GOT3 (cell line): ENCODE data around the gene GFRA4.

Experiments used
- DNase-seq: peaks from one replicate; lab custom pipeline; 2025; ENCODE audit warnings: mixed read lengths; lab: John Stamatoyannopoulos, UW

GFRA4 gene

DNA sequence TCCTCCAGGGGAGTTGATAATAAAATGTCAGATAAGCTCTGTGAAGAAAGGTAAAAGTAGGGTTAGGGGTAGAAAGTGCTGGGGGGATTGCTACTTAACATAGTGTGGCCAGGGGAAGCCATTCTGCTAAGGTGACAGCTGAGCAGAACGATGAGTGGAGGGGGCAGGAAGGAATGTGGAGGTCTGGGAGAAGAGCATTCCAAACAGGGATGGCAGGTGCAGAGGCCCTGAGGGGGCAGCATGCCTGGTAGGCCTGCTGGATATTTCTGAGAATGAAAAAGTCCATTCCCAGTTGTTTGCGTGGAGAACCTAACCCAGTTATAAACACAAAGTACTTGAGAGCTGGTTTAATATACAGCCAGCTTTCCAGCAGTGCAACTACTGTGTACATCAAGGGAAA, 9.3 kb downstream of the GFRA4 start:
- DNase-seq = no peak

DNA sequence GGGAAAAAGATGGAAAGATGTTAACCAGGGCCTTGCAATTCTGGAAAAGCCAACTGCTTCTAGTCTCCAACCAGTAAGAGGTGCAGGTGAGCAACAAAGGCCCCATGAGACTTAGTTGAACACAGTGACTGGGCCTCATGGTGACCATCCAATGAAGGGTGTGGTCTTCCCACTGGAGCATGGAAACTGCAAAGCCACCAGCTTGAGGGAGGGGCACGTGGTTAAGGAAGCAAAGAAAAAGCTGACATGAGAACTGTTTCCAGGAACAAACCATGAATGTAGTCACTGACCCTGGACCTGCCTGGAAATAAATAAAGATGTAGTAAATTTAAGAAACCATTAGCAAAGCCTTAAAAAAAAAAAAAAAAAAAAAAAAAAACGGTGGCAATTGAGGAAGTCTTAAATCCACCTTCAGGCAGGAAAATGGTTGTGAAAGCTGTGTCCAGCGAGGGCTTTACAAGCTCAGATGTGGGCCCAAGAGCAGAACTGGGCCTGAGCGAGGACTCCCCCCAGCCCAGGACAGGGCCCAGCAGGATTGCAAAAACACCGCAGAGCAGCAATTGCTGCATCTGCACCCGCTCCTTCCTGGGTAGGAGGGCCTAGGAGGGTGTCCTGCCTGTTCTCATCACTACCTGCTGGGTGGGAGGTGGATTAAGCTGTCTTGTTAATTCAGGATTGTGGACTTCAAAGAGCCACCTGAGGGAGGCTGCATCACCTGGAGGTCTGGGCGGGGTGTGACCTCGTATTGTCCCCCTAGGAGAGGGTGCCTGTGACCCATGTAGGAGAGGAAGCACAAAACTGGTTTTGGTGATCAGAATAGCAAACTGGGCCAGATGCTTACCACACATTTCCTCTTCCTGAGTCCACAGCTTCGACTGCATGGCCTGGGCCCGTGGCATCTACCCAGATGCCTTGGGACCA, 10.3 kb downstream of the GFRA4 start:
- no peak for DNase-seq

DNA sequence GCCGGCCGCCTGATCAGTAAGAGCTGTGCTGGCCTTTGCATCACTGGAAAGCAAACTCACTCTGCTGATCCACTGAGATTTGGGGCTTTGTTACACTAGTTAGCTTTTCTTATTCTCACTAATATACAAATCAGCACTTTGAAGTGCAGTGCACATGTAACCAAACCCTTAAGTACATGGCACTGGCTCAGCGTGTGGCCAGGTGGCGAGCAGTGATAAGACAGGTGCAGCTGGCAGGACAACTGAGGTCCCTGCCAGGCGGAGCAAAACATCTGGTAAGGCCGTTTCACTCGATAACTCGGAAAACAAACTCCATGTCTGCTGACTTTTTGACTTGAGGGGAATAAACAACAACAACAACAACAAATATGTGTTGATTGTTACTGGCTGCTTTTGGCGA, 11.0 kb downstream of the GFRA4 start:
- no peak for DNase-seq

DNA sequence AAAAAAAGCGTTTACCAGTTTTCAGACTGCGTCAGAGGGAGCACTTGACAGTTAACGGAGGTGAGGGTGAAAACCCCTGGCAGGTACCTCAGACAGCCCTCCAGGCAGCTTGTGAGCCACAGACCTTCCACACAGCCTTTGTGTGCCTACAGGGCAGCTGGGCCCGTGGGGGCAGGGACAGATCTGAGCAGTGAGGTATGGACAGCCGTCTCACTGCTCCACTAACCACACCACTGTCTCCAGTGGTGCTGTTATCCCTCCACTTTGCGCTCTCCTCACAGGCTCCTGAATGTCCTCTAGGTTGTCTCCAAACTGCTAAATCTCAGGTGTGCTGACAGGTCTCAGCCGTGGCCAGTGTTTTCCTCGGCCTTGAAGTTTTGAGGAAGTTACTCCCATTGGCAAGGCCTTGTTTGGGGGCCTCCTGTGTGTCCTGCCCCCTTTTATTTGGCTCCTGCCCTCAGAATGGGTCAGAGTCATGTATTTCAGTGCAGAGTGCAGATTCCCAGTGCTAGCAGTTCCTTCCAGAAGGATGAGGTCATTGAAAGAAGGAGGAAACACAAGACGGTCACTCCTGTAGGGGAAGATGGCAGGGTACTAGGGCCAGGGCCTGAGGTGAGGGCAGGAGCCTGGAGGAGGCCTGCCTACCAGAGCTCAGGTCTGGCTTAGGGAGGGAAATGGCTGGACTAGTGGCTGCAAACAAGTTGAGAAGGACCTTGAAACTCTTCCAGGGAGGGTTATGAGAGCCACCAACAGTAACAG, 11.8 kb downstream of the GFRA4 start:
- no peak for DNase-seq

DNA sequence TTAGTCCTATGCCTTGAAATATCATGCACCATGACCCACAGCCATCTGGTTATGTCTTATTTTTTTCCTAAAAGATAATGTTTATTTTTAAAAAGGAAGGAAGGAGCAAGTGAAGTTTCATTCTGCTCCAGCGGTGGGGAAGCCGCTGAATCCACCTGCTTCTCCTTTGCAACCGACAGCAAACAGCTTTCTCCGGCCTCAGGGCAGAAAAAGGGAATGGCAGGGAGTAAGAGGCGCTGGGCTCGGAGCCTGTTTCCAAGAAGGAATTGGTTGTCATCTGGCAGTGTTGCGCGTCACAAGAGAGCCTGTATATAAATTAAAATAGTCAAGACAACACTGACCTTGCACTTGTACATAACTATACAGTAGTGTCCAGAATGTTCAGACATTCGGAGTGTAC, 14.2 kb downstream of the GFRA4 start:
- DNase-seq = no peak

DNA sequence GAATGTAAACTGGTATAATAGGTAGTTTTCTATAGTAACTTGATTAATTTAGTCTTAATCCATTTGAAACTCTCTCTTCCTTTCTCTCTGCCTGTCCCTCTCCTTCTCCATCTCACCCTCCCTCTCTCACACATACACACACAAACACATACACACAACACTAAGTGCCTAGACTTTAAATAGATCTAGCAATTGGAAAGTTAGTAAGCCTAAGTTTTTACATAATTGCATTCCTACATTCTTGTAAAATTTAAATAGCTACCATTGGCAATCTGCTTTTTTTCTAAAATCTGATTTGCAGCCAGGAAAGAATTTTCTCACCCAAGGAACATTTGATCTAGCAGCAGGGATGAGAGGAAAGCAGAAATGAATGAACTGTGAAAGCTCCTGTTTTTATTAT, 15.7 kb downstream of the GFRA4 start:
- no peak for DNase-seq

DNA sequence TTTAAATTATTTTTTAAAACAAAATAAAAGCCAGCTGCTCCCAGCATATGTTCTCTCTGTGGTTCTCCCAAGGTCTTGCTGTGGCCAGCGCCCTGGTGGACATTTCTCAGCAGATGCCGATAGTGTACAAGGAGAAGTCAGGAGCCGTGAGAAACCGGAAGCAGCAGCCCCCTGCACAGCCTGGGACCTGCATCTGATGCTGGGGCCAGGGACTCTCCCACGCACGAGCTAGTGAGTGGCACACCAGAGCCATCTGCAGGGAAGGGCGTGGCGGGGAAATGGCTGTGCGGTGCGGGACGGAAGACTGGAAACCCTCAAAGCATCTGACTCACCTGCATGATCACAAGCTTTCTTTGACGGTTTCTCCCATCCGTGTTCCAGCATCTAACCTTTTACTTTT, 16.5 kb downstream of the GFRA4 start:
- no peak for DNase-seq

DNA sequence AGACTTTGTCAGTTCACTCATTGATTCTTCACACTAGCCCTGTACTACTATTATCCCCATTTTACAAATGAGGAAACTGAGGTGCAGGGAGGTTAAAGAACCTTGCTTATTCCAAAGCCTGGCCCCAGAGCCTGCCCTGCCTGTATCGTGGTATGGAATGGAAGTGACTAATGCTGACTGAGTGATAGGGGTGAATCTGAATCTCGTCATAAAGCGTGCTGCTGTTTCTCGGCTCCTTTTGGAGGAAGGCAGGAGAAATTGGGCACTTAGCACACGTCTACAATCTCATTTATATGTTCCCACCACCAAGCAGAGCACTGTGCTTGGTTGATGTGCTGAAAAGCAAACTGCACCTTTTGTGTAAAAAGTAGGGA, 17.1 kb downstream of the GFRA4 start:
- DNase-seq = no peak

DNA sequence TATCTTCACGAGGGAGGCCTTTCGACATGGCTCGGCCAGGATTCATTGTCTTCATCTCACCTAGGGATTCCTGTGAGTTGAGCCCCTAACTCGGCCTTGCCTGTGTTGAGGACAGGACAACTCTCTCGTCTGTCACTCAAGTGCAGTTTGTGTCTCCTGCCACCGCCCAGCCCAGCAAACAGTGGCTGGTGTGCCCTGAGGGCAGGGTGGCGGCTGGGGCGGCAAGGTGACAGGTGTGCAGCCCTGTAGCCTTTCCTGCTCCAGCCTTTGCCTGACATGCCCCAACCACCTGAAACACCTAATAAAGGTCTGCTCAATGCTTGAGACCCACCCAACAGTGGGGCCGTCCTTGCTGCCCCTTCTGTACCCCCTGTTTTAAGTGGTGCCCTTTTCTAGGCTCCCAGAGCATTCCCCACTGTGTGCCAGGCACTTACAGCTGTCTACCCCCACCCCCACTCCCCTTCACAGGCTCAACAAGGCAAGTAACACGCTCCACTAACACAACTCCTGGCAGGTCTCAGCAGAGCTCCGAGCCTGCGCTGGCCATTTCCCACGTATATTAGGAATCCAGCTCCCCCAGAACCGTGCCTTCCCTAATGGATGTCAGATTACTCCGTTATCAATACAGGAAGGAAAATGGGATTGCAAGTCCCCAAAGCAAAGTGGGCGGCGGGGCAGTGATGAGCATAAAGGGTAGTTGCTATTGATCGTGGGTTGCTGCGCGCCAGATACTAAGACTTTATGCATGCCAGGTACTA, 17.7 kb downstream of the GFRA4 start:
- DNase-seq = no peak

DNA sequence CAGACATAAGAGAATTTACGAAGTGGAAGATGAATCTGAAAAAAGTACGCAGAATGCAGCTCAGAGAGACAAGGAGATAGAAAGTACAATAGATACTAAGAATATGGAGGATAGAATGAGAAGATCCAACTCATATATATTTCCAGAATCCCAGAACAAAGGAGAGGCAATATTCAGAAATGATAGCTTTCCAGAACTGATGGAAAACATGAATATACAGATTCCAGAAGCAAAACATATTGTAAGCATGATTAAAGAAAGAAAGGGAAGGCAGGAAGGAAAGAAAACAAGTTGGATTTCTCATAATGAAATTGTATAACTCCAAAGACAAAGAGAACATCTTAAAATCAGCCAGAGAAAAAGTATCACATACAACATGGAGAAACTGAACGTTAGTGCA, 22.9 kb downstream of the GFRA4 start:
- DNase-seq = no peak

DNA sequence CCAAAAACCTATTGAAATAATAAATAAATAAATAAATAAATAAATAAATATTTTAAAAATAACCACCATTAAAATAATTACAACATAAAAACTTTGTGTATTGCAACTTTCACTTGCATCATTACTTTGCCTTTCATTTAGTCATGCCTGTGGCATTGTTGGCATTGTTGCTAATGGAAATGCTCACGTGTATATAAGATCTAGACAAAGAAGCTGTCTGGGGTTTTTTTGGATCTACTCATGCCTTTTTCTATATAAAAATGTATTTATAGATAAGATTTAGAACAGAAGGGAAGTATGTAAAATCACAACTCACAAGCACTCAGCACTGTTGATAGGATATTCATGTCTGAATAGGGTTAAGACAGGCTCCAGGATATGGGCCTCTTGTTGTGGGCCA, 27.9 kb downstream of the GFRA4 start:
- DNase-seq = no peak

DNA sequence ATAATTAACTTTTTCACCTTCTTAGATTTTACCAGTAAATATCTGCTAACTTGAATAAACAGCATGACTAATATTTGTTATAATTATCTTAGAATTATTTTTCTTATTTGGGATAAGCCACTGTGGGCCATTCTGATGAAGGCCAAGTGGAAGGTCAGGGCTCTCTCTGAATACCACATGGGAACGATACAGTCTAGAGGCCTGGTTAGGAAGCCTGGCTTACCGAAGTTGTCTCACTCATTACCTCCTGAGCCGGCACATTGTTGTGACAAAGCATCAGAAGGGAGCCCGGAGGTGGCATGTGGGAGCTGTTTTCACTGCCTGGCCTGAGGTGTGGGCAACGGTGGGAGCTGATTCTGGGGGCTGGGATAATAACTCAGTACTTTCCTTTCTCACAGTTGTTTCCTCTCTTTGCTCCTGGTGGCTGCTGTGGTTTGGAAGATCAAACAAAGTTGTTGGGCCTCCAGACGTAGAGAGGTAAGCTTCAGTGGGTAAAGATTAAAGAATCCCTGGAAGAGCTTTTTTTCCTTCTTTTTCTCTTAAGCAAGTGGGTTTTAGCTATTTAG, 29.2 kb downstream of the GFRA4 start:
- DNase-seq = no peak

DNA sequence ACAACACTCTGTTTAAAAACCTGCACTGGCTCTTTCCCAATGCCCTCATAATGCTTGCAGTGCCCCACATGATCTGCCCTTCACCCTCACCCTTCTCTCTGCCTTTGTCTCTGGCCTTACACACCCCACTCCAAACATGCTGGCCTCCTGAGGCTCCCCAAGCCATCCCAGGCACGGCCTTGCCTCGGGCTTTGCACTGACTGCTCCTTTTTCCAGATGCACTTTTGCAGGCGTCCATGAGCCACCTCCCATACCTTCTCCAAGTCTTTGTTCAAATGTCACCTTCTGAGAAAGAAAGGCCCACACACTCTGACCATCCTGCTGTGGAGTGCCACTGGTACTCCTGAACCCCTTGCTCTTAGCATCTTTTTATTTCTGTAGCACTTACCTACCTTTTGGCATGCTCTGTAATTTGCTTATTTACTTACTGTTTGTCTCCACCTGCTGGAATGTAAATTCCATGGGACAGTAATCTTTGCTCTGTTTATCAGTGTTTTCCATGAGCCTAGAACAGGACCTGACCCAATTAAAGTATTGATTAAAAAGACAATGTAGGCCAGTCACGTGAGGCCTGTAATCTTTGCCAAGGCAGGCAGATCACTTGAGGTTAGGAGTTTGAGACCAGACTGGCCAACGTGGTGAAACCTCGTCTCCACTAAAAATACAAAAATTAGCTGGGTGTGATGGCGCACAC, 30.7 kb downstream of the GFRA4 start:
- DNase-seq = no peak

DNA sequence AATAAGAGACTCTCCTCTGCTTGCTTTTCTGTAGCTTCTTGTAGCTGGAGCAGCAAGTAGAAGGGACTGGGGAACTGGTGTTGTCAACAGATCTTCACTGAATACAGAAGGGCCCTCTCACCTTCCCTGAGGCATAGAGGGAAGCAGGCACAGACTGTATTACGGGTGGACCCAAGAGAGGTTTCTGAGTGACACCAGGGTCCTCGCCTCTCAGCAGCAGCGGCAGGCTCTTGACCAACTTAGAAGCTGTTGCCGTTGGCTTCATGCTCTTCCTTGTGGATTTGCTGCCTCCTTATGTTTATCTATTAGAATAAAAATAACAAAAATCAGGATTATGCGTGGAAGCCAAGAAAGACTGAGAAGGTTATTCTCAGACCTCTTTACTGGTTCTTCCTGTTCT, 31.7 kb downstream of the GFRA4 start:
- no peak for DNase-seq

DNA sequence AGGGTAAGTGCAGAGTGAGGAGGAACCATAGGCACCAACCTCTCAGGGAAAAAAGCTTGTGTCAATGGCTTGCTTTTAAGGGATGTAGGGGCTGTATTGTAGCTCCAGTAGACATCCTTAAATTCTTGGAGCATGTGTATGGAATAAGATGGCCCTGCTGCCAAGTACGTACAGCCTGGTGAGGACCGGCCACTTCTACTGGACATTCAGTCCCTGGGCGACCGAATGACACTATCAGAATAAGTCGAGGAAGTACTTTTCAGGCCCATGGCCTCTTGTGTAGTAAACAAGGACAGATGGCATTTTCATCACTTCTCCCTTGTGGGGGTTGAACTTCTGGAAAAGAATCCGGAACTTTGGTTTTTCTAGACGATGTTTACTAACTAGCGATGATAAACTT, 32.8 kb downstream of the GFRA4 start:
- DNase-seq = no peak

DNA sequence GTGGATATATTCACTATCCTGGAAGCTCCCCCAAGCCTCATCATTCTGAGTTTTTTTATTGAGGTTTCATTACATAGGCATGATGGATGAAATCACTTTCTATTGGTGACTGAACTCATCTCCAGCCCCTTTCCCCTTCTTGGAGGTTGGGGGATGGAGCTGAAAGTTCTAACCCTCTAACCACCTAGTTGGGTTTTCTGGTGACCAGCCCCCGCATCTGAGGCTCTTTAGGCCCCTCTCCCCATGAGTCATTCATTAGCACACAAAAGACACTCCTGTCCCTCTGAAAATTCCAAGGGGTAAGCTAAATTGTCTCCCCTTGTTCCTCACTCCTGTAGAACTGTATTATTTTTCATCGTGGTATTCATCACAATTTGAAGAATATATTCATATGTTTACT, 33.3 kb downstream of the GFRA4 start:
- no peak for DNase-seq

DNA sequence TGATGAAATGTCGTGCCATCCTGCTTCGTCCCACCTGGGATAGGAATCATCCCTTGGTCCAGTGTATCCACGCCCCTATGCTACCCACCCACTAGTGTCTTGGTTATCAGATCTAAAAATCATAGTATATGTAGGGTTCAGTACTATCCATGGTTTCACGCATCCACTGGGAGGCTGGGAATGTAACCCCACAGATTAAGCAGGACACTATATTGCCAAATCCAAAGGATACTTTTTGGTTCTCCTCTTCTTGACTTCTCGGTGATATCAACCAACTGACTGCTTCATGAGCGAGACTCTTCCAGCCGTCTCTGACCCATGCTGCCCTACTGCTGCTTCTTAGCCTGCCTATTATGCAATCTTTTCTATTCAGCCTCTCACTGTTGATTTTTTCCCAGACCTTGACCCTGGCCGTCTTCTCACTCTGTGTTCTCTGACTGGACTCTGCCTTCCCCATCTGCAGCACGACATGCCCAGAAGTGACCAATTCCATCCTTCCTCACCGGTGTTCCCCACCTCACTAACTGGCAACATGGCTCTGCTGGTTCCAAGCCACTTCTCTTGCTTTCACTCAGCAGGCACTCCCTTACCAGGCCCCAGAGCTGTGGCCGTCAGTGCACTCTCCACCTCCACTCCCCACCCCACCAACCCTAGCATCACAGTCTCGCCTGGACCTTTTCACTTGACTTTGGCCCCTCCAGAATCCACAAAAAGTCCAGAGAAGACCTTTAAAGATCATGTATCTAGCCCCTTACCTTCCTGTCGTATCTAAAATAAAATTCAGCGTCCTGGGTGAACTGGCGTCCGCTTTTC, 34.5 kb downstream of the GFRA4 start:
- DNase-seq = no peak

DNA sequence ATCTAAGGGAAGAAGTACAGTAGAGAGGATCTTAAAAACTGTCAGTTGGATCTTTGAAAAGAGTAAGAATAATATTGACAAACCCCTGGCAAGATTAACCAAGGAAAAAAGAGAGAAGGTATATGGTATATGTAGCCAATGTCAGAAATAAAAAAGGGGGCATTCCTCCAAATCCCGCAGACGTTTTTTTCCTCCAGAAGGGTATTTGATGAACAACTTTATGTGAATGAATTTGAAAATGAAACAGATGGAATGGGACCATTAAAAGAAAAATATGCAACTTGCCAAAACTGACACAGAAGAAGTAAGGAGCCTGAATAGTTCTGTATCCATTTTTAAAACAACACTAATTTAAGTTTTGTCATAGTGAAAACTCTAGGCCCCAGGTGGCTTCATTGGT, 35.7 kb downstream of the GFRA4 start:
- no peak for DNase-seq

DNA sequence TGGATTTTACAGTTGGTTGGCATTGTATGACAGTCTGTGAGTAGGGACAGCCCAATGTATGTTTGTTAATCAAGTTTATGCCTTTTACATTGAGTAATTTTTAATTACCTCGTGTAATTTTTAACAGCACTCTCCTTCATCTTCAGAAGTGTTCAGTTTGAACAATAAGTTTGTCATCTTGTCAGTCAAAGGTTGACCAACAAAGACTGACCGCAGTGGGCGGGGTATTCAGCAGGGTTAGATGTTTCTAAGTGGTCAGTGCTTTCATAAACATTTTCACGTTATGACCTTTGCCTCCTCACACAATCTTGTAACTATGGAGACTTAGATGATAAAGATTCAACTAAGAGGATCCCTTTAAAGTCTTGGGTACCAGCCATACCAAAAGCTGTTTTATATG, 40.8 kb downstream of the GFRA4 start:
- DNase-seq = no peak

DNA sequence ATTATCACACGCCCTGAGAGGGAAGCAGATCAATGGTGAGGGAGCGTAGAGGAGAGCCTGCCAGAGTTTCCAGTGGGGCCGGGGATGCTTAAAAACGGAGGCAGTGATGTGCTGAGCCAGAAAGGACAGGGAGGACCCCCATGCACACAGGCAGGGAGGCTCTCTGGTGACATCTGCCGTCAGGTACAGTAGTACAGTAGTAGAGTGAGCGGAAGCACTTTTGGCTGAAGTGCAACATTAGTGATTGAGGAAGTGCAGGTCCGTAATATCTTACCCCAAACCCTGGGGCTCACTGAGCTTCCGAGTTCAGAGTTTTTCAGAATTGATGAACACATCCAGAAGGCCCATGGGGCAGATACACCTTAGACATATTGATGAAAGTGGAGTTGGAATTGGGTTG, 42.1 kb downstream of the GFRA4 start:
- no peak for DNase-seq

DNA sequence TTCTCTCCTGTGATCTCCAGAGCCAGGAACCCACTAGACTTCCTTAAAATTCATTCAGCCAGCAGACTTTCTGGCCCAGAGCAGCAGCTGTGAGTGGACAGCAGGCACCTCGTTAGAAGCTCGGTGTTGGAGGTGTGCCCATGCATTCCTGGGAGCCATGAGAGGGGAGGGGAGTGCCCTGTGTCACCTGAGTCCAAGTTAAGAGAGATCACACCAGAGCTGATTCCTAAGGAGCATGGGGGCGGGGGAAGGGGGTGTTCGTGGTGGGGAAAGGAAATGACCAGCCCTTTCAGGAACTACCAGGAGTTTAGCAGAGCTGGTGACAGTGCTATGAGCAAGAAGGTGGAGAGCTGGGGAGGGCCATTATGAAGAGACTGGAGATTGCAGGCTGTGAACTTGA, 46.9 kb downstream of the GFRA4 start:
- DNase-seq = no peak
